HFFc6 (cell line): ENCODE results near the gene APOC1. TPM values are rescaled to one million over a fixed set of nuclear protein-coding genes. Genes with fewer than 3 reads are reported as not detected.
"Not testable (repeated sequence)": the region's sequence is repeated elsewhere in the genome, so short reads cannot be mapped to it uniquely, and the experiment has no call there.

Source experiments
- DNase-seq: peaks from one replicate; pipeline ENCODE4 v3.0.0-alpha.2; 2018
- H3K27ac Mint-ChIP-seq: 2 replicates; pipeline ENCODE4 v1.8.0; 2020; ENCODE audit warnings: mild to moderate bottlenecking, mixed read lengths
- H3K27me3 Mint-ChIP-seq: 2 replicates; pipeline ENCODE4 v1.8.0; 2021; ENCODE audit warnings: mild to moderate bottlenecking, moderate library complexity, mixed read lengths; ENCODE audit not compliant: insufficient read depth
- H3K36me3 Mint-ChIP-seq: 2 replicates; pipeline ENCODE4 v1.8.0; 2021; ENCODE audit warnings: low read depth, mixed read lengths
- H3K4me1 Mint-ChIP-seq: 2 replicates; pipeline ENCODE4 v1.8.0; 2020; ENCODE audit warnings: low read depth, mixed read lengths
- H3K4me3 Mint-ChIP-seq: 2 replicates; pipeline ENCODE4 v1.8.0; 2020; ENCODE audit warnings: mild to moderate bottlenecking, moderate library complexity, mixed read lengths
- H3K9me3 Mint-ChIP-seq: 2 replicates; pipeline ENCODE4 v1.8.0; 2020; ENCODE audit warnings: mild to moderate bottlenecking, mixed read lengths
- total RNA-seq, 6 experiments: library from RNA; stranded (reverse); fragmentation: NEBNext Ultra II Directional; extraction: Animal tissue kit (Norgen Biotek cat#: 25700); gene quantifications; 2 replicates in 1 of 6; 3 replicates in 5 of 6; pipeline ENCODE4 v1.2.3, GENCODE V29; 2021
- TF ChIP-seq, protein P1 (sequence below): fragments of 200-600 bp; sonication (generic); IDR thresholded peaks from 2 replicates; pipeline ENCODE4 v1.5.0; 2021; ENCODE audit warnings: antibody characterized with exemption, mild to moderate bottlenecking

The APOC1 gene
- total RNA-seq, 6 experiments from 2014 or later, result 1.4 to 6.8 (median 2.4) TPM; not detected in 1

DNA sequence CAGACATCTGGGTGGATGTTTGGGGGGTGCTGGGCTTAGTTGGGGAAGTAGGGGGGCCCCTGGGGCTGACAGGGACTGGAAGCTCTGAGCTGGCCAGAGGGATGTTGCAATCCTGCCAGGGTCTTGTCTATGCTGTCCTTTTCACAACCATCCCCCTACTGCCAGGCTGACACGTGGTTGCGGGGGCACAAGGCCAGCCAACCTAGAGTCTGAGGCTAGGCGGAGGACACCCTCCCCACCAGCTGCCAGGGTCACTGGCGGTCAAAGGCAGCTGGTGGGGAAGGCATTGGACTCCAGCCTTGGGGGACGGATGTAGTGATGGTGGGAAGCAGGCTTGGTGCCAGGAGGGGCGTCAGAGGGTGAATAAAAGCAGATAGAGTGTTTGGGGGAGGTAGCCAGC is 1.6 kb upstream of the APOC1 start:
- H3K4me1 Mint-ChIP-seq, result peaks cover 19% of the 10 kb centered on the region

DNA sequence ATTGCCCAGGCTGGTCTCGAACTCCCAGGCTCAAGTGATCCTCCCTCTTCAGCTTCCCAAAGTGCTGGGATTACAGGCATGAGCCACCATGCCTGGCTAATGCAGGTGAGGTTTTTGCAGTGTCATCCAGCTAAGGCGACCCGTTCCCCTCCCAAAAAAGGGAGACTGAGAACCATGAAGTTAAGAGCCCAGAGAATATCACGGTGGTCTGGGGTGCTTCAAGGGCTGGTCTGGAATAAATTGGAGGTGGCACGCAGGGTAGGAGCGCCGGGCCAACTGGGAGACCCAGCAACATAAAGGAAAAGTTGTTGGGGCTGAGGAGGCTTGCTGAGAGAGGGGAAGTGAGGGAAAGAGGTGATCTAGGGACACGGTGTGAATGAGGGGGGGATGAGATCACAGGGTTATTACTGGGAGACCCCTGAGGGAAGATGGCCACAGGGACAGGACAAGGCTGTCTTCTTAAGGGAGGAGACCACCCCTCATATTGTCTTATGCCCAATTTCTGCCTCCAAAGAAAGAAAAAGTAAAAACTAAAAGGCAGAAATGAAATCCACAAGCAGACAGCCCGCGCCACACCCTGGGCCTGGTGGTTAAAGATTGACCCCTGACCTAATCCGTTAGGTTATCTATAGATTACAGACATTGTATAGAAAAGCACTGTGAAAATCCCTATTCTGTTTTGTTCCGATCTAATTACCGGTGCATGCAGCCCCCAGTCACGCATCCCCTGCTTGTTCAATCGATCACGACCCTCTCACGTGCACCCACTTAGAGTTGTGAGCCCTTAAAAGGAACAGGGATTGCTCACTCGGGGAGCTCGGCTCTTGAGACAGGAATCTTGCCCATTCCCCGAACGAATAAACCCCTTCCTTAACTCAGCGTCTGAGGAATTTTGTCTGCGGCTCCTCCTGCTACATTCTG is 636 bp upstream of the APOC1 start:
- H3K4me3 Mint-ChIP-seq, result peak overlapping the region; percentile 93
- peaks cover 19% of the 10 kb centered on the region for H3K4me1 Mint-ChIP-seq
- not testable (repeated sequence) for H3K27me3 Mint-ChIP-seq, H3K27ac Mint-ChIP-seq, DNase-seq, H3K9me3 Mint-ChIP-seq, H3K36me3 Mint-ChIP-seq

More for the DNA sequence above, 1.6 kb upstream of the APOC1 start:
- Mint-ChIP-seq H3K27me3 (peaks cover 4% of the 10 kb centered on the region), H3K4me3 (no peak overlapping the region), H3K36me3 (no peaks in the 10 kb centered on the region), H3K9me3 (no peaks in the 10 kb centered on the region), H3K27ac (no peak overlapping the region)
- no peak for DNase-seq
- TF ChIP-seq, protein P1, sequence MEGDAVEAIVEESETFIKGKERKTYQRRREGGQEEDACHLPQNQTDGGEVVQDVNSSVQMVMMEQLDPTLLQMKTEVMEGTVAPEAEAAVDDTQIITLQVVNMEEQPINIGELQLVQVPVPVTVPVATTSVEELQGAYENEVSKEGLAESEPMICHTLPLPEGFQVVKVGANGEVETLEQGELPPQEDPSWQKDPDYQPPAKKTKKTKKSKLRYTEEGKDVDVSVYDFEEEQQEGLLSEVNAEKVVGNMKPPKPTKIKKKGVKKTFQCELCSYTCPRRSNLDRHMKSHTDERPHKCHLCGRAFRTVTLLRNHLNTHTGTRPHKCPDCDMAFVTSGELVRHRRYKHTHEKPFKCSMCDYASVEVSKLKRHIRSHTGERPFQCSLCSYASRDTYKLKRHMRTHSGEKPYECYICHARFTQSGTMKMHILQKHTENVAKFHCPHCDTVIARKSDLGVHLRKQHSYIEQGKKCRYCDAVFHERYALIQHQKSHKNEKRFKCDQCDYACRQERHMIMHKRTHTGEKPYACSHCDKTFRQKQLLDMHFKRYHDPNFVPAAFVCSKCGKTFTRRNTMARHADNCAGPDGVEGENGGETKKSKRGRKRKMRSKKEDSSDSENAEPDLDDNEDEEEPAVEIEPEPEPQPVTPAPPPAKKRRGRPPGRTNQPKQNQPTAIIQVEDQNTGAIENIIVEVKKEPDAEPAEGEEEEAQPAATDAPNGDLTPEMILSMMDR, result no peak

DNA sequence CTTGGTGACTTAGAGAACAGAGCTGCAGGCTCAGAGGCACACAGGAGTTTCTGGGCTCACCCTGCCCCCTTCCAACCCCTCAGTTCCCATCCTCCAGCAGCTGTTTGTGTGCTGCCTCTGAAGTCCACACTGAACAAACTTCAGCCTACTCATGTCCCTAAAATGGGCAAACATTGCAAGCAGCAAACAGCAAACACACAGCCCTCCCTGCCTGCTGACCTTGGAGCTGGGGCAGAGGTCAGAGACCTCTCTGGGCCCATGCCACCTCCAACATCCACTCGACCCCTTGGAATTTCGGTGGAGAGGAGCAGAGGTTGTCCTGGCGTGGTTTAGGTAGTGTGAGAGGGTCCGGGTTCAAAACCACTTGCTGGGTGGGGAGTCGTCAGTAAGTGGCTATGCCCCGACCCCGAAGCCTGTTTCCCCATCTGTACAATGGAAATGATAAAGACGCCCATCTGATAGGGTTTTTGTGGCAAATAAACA is 9.9 kb downstream of the APOC1 start:
- no peak for DNase-seq
- Mint-ChIP-seq H3K4me3 (no peak overlapping the region), H3K4me1 (peaks cover 14% of the 10 kb centered on the region), H3K9me3 (no peaks in the 10 kb centered on the region), H3K27ac (no peak overlapping the region), H3K27me3 (peaks cover 14% of the 10 kb centered on the region), H3K36me3 (no peaks in the 10 kb centered on the region)
- TF ChIP-seq, protein P1, result no peak

DNA sequence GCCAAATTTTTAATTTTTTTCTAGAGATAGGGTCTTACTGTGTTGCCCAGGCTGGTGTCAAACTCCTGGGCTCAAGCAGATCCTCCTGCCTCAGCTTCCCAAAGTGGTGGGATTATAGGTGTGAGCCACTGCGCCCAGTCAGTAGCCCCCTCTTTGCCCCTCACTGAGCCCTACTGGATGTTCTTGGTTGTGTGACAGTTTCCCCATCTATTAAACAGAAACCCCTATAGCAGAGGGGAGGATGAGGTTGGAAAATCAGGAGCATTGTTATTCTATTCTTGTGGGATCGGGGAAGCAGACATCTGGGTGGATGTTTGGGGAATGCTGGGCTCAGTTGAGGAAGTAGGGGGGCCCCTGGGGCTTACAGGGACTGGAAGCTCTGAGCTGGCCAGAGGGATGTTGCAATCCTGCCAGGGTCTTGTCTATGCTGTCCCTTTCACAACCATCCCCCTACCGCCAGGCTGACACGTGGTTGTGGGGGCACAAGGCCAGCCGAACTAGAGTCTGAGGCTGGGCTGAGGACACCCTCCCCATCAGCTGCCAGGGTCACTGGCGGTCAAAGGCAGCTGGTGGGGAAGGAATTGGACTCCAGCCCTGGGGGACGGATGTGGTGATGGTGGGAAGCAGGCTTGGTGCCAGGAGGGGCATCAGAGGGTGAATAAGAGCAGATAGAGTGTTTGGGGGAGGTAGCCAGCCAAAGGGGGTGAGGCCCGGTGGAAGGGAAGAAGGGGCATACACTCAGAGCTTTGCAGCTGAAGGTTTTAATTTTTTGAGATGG is 10.9 kb downstream of the APOC1 start:
- Mint-ChIP-seq H3K27me3 (peaks cover 16% of the 10 kb centered on the region), H3K9me3 (no peaks in the 10 kb centered on the region), H3K4me1 (peaks cover 14% of the 10 kb centered on the region), H3K36me3 (no peaks in the 10 kb centered on the region), H3K27ac (no peak overlapping the region), H3K4me3 (no peak overlapping the region)
- no peak for DNase-seq
- TF ChIP-seq, protein P1, result no peak

DNA sequence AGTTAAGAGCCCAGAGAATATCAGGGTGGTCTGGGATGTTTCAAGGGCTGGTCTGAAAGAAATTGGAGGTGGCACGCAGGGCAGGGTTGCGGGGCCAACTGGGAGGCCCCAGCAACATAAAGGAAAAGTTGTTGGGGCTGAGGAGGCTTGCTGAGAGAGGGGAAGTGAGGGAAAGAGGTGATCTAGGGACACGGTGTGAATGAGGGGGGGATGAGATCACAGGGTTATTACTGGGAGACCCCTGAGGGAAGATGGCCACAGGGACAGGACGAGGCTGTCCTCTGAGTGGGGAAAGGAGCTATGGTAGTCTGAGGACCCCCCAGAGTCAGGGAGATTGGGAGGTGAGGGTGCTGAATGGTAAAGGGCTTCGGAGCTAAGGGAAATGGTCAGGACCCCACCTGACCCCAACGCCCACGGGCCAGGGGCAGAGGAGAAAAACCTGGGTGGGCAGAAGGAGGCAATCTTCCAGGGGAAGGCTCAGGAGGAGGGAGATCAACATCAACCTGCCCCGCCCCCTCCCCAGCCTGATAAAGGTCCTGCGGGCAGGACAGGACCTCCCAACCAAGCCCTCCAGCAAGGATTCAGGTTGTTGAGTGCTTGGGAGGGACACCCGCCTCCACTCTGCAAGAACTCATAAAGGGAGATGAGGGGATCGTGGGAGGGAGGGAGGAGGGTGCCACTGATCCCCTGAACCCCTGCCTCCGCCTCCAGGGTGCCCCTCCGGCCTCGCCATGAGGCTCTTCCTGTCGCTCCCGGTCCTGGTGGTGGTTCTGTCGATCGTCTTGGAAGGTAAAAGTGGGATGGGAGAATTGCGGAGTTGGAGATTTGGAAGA is 12.1 kb downstream of the APOC1 start:
- Mint-ChIP-seq H3K4me3 (peak overlapping the region; percentile 65), H3K4me1 (peaks cover 14% of the 10 kb centered on the region), H3K27me3 (peaks cover 16% of the 10 kb centered on the region)
- not testable (repeated sequence) for H3K27ac Mint-ChIP-seq, DNase-seq, H3K9me3 Mint-ChIP-seq, H3K36me3 Mint-ChIP-seq

DNA sequence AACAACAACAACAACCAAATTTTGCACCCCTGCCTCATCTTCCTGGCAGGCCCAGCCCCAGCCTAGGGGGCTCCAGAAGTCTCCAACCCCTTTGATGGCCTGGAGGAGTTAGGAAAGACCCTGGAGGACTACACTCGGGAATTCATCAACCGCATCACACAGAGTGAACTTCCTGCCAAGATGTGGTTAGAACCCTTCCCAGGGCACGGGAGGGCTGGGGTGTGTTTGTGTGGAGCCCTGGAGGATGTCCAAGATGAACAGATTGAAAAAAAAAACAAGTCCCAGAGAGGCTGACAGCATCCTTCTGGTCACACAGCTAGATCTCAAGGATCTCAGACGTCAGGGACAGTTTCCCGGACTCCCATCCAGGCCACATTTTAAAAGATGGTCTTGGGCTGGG is 13.3 kb downstream of the APOC1 start:
- Mint-ChIP-seq H3K4me3 (no peak overlapping the region), H3K4me1 (peaks cover 14% of the 10 kb centered on the region), H3K27ac (no peak overlapping the region), H3K36me3 (no peaks in the 10 kb centered on the region), H3K27me3 (peaks cover 20% of the 10 kb centered on the region), H3K9me3 (no peaks in the 10 kb centered on the region)
- no peak for DNase-seq
- TF ChIP-seq, protein P1, result no peak
